Fibroblast of the conjunctiva (primary cell): ENCODE results near the gene ADAMTS2.
A peak's percentile ranks its signal among the peaks of the same experiment; 100 is the strongest.

Experiments used
- DNase-seq: peaks from one replicate; pipeline ENCODE4 v3.0.0-alpha.2; 2010; ENCODE audit warnings: low read depth

ADAMTS2 gene

DNA sequence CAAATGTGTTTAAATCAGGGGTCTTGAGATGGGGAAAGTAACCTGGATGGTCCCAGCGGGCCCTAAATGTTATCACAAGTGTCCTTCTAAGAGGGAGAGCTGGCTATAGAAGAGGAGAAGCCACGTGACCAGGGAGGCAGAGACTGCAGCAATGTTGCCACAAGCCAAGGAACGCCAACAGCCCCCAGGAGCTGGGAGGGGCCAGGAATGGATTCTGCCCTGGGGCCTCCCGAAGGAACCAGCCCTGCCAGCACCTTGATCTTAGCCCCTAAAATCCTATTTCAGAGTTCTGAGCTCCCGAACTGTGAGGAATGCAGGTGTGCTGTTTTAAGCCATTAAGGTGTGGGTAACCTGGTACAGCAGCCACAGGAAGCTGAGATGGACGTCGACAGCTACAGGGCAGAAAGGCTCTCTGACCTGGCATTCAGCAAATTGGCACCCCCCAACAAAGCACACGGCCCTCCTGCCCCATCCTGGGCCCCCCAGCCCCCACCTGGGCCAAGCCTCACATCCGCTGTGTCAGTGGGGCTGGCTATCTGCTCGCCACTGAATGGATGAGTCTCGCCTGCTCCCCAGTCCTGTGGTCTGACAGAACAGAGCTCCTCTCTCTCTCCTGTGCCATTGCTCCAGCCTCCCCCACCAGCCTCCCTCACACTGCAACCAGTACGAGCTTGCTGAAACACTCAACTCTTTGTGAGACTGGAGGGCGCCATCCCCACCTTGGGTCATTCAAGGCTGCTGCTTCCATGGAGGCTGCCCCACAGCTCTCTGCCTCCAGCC lies 78.8 kb downstream of the ADAMTS2 start:
- no peak for DNase-seq

DNA sequence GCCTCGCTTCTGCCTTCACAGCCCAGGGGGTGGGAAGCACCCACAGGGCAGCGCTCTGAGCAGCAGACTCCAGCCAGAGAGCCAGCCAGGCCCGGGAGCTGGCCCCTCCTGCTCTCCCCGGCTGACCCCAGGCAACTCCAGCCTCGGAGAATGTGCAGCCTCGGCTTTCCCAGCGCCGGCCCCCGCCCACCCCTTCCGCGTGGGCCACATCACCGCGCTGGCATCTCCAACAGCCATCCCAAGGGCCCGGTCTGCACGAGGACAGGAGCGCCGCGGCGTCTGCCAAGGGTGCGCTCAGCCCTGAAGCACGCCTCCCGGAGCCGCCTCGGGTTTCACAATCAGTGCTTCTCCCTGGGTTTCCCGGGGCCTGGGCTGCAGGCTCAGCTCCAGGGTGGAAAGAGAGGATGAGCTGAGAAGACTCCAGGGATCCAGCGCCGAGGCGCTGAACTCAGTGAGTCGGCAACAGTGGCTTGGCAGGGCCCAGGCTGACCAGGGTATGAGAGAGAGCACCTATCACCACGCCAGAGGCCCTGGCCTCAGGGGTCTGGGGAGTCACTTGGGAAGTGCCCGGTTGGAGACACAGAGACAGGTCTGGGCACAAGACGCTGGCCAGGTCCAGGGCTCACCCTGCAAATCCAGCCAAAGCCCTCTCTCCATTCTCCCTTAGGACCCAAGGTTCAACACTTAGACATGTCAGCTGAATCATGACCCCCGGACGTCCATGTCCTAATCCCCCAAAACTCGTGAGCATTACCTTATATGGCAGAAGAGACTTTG lies 79.6 kb downstream of the ADAMTS2 start:
- DNase-seq, result peak; percentile 98

DNA sequence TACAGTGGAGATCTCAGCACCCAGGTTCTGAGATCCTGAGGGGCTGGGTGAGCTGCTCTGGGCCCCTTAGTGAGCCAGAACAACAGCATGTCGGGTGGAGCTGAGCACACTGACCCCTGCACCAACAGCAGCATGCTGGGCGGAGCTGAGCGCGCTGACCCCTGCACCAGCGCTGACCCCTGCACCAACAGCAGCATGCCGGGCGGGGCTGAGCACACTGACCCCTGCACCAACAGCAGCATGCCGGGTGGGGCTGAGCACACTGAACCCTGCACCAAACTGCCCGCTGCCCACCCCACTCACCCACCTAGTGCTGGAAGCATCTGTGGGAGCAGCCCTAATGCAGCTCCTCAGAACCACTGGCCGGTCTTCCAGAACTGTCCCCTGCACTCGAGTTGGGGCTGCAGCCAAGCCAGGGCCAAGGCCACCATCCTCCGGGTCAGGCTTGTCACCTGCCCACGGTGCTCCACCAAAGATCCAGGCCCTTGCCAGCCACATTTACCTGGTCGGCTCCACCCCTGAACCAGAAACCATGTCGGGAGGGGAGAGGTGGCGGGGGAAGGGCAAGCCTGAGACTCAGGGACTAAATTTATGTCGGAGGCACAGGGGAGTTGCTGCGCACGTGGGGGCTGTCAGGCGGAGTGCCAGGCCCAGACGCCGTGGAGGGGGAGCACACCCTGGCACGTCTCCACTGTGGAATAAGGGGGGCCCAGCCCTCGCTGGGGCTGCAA lies 80.3 kb downstream of the ADAMTS2 start:
- DNase-seq, result no peak

DNA sequence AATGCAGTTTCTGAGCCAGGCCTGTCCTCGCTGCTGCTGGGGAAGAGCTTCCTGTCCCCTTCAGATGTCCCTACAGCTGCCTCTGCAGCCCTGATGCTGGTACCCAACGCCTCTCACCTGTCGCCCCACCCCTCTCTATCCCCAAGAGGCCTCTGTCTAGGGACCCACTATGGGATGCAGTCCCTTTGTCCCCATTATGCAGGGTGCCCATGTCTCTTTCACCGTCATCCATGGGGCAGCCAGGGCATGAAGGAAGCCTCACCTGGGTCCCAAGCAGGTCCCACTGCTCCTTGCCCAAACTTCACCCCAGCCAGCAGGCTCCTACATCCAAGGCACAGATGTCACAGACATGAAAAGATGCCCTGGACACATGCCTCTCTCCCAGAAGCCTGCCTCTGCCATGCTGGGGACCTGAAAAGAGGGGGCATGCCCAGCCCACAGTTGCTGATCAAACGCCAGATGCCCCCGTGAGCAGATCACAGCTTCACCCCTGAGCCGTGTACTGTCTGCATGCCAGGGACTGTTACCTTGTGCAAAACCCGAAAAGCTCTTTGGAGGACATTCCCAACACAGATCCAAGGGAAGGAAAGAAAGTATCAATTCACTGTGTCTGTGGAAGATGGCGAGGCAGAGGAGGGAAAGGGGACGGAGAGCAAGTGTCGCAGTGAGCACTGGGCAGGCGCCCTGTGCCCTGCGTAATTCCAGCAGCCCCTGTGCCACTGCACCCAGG lies 81.0 kb downstream of the ADAMTS2 start:
- DNase-seq, result no peak

DNA sequence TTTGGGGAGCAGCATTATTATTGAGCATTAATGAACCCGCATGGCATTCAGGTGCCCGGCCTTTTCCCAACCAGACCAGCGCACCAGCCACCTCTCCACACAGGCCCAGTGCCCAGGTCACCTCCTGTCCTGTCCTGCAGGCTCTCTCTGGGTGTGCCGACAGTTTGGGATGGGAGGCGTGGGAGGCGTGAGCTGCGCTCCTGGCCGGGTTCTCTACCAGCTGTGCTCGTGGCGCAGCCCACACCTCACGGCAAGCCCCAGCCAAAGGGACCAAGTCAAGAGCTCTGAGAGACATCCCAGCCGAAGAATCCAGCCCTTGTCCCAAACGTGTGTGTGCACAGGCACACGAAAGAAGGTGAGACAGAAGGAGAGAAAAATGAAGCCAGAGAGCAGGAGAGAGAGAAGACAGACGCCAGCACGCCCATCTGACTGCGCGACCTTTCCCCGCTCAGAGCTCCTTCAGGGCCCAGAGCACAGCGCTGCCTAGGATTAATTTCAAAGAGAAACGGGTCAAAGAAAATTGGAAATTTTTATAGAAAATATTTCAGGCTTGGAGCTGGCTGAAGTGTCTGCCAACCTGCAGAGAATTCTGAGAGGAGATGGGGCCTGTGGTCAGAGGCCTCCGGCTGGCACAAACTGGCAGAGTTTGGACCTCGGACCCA lies 81.7 kb downstream of the ADAMTS2 start:
- DNase-seq, result no peak

DNA sequence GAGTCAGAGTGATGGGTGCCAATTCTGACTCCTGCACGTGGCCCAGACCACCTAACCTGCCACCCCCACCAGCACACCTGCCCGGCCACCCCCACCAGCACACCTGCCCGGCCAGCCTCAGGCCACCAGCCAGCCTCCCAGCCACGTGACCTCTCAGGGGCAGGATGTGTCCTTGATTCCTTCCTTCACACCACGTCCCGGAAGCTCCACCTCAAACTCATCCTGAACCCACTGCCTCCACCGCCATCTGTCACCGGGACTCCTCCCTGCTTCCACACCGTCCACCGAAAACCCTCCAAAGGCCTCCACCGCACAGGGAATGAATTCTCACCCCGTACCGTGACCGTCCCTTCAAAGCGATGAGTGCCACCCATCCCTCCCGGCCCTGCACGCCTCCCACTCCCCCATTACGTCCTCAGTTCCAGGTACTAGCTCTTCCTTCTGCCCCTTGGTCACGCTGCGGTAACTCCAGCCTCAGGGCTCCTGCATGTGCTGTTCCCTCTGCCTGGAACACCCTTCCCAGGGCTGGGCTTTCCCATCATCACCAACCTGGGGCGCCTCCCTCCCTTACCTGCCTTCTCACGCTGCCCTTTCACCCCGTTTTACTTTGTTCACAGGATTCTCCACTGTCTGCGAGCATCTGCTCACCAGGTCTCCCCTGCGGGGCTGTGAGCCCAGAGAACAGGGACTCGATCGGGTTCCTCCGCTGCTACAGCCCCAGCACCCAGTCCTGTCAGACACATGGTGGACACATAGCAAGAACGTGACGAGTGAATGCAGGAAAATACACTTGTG lies 82.9 kb downstream of the ADAMTS2 start:
- no peak for DNase-seq

DNA sequence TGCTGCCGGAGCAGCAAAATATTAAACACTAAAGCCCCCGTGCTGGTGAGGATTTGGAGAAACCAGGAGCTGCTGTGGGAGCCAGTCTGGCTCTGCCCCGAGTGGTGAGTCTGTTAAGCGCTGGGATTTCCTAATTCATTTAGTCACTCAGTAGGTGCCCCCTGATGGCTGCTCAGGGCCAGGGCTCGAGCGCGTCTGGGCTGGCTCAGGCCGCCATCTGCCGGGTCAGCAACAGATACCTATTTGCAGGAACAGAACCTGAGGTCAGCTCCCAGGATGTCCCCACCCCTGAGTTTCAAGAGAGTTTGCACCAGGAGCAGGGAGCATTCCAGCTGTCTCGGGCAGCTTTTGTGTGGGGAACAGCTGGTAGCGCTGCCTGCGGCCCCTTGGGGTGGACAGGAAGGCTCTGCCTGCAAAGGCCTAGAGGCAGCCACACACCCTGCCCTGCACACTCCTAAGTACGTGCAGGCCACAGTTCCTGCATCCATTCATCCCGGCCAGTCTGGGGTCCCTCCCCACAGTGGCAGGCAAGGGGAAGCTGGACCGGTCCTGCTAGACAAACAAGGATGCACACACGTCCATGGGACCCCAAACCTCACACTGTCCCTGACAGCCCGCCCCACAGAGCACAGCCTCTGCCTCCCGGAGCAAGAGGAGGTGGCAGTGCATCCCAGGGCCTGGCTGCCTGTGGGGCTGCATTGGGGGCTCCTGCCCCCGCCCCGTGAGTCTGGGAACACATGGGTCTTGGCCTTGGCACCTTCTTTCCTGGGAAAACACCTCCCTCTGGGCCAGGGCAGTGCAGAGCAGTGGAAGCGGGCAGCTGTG lies 83.7 kb downstream of the ADAMTS2 start:
- DNase-seq, result no peak

DNA sequence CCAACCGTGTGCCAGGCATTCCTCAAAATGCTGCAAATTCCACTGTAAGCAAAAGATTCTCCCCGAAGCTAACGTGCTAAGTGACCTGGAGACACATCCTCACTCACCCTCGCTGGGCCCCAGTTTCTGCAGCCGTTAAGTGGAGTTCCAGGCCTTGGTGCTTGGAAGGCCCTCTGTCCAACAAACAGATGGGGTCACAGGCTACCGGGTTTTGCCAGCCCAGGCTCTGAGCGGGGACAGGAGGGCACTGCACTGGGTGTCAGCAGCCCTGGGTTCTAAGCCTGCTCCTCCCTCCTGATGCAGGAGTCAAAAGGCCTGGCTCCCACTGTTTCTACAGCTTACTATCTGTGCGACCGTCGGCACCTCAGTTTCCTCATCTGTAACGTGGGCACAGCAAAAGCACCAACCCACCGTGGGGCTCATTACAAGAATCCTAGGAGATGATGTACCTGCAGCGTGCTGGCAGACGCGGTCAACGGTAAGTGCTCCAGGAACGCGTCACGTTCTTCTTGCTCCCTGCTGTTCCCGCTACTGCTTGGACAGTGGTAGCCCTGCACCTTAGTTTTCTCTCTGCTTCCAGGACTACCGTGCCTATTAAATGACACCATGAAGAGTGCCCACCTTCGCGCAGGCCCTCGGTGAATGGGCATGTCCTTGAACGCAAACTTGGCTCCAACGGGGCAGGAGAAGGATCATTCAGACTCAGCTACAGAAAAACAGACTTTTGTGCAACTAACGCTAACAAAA lies 84.8 kb downstream of the ADAMTS2 start:
- no peak for DNase-seq

DNA sequence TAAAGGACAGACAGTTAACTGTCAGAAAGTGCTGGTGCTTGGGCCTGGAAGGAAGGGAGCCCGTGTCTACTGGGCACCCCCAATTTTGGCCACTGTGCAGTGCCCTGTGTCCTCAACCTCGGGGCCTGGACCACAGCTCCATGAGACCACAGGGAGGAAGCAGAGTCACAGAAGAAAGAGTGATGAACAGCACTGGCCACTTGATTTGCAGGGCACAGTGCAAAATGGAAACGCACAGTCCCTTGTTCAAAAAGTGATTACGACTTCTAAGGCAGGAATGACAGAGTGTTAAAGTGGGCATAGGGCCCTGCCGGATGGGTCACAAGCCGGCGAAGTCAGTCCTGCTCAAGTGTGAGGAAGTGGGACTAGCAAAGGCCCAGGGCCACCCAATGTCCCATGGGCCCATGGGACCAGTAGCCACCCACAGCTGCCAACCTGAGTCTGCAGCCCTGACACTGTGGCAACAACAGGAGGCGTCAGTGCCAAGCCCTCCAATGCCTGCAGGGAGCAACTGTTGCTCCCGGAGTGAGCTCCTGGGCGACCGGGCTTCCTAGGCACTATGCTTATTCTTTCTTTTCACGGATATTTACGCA lies 85.4 kb downstream of the ADAMTS2 start:
- DNase-seq, result no peak

DNA sequence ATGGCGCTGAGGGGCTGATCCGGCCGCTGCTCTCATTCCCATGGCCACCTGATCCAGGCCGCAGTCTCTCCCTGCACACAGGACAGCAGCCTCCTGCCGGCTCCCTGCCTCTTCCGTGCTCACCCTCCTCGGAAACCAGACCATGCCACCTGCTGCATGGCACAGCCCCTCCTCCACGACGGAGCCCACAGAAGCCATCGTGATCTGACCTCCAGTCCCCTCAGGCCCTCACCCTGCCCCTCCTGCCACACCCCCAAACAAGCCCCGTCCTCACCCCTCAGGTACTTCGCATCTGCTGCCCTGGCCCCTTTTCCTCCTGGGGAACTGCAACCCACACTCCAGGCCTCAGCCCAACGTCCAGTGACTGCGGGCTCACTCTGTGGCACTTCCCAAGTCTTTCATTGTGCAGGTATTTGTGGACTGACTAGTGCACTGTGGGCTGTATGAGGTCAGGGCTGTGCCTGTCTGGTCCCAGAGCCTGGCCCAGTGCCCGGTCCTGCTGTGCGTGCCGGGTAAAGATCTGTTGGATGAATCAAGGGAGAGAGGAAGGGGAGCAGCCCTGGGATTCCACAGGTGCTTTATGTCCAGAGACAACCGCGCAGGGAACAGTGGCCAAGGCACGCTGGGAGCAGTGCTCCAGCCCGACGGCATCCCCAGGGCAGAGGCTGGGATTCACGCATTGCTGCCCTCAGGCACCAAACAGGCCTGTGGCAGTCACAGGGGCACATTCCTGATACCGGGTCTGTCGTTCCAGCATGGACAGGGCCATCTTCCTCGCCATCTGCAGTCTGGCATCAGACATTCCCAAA lies 86.1 kb downstream of the ADAMTS2 start:
- no peak for DNase-seq

DNA sequence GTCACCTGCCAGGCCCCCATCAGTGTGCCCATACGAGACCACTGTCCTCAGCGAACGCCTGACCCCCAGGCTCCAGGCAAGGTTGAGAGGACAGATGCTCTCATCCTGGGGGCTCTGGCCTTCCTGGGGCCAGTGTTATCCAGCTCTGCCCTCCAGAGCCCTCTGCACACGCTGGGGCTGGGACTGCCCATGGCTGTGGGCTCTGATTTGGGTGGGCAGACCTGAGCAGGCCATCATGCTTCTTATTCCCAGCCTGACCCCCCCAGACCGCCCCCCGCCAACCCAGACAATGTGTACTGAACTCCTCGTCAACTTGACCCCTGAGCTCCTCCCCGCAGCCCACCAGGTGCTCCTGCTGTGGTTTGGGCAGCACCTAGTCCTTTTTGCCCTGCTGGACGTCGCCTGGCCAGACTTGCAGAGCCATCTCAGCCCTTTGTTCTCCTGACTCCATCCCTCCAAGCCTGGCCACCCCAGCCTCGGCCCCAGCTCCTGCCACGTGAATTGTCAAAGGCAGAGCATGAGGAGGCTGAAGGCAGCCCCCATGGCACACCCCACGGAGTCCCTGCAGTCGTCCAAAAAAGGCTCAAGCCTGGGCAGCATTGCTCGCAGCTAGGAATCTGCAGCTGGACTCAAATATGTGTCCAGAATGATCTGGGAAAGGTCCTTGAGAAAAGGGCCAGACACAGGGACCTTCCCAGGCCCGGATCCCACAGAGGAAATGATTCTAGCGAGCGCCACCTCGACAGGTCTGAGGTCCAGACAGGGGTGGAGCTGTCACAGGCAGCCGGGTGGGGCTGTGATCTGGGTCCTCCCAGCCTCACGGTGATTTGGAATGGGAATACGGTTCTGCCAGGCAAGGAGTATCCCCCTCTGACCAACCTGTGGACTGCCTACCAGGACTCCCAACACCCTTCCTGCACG lies 87.0 kb downstream of the ADAMTS2 start:
- no peak for DNase-seq

DNA sequence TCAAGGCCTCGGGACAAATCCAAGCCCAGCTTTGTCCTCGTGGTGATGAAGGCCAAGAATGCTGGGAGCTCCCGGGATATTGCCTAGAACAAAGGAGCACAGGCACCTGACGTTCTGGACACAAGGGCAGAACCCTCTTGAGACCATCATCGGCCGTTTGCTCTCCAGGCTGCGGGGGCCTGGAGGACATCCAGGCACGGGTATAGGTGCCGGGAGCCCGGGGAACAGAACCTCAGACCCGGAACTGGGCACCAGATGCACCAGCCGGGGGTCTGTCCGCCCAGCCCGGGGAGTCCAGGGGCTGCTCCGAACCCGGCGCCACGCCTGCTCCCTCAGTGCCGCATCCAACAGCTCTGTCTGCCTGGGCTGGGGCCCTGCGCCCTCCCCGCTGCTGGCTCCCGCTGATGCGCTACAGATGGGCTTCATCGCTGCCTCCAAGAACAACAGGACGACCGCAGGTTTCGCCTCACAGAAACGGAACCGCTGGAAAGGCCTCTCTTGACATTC lies 88.0 kb downstream of the ADAMTS2 start:
- no peak for DNase-seq

DNA sequence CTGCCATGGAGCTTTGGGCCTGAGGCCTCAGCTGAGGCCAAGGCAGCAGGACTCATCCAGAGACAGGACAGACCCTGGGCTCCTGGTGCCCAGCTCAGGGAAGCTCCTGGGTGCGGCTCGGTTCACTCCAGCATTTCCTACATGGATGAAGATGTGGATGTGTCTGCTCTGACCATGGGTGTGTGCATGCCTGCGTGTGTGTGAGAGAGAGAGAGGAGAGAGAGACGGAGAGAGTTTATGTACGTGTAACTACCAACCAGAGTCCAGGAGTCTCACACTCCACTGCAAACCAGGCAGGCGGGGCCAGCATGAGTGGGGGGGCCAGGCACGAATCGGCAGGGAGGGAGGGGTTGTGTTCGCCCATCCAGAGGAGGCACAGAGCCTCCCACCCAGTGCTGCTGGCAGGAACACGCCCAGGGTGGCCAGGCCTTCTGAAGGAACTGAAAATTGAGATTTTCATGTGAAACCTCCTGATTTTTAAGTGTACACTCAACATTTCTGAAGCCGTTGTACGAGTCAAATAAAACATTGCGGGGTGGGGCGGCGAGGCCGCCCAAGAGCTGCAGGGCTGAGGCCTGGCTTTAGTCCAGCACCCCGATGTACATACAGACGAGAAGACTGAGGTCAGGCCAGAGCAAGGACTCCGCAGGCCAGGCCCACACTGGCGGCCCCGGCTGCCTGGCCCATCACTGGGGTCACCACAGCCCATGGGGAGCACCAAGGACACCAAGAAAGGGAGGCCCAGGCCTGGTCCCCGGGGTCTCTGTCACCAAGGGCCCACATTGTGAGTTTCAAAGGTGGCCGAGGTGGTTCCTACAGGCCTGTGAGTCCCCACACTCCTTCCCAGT lies 88.7 kb downstream of the ADAMTS2 start:
- DNase-seq, result peak; percentile 58

DNA sequence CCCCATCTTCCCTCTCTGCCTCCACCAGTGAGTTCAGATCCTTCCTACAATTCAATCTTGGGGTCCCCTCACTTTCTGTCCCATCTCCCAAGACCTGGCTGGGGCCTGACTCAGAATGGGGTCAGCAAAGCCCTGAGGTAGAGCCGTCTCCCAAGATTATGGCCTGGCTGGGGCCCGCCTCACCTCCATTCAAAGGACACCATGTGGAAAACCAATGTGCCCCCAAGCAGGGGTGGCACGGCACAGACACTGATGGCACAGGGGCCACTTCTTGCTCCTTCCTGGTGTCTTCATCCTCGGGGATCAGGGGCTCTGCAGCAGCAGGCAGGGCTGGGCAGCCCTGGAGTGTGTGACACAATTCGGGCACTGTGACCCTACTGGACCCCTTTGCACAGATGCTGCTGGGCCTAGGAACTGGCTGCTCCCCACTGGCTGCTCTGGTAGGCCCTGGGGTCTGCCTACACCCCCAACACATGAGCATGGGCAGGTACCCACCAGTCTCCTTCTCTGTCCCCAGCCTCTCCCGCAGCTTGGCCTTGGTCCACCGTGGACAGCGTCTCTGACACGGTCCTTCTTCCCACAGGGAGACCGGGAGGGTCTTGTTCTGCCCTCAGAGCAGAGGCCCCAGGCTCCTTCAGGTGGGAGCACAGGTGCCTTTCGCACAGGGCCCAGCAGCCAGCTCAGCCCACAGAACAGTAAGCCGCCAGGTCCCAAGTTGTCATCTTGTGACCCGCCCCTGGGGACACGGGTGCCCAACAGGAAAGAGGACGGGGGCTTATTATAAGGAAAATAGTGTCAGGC lies 89.5 kb downstream of the ADAMTS2 start:
- no peak for DNase-seq
